ENCODE results near the gene RASAL2. TPM values are rescaled to one million over a fixed set of nuclear protein-coding genes. Genes with fewer than 3 reads are reported as not detected.
A peak's percentile ranks its signal among the peaks of the same experiment; 100 is the strongest.

Gene RASAL2
- total RNA-seq, 2 donors from 2014 or later: 0.02 to 0.11 TPM

DNA sequence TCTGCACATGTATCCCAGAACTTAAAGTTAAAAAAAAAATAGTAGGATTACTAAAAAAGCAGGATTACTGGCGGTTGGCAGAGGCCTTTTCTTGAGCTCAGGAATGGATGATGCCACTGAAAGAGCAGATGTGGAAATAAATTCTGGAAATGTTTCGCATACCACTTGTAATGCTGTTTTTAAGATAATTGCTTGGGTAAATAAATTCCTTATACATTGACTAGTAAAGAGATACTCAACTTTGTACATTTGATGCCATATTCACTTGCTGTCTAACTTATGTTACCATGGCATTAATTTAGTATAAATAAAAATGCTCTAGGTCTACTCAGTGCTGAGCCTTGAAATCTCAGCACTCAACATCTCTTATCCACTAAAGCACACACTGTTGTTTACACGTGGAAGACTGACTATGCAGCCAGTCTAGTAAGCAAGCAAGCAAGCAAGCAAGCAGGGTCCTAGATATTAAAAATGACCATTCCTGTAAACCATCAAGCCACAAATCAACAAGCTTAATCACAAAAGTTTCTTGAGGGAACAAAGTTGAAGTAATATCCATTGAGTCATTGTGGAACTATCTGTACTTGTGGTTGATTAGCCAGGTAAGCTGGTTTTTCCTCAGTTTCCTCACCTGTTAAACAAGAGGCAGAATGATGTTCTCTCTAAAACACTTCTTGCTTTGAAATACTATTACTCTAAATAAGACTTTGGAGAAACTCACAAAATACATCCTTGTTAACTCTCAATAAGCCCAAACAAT is 1.7 kb upstream of the RASAL2 start:
- no peak for ATAC-seq (replicated peaks)
- Mint-ChIP-seq H3K36me3 (ENCODE audit: low read depth) (no peaks in the 10 kb centered on the region), H3K27me3 (peaks cover 50% of the 10 kb centered on the region), H3K4me1 (peaks cover 5% of the 10 kb centered on the region), H3K27ac (no peak overlapping the region), H3K9me3 (peaks cover 7% of the 10 kb centered on the region), H3K4me3 (no peak overlapping the region)

DNA sequence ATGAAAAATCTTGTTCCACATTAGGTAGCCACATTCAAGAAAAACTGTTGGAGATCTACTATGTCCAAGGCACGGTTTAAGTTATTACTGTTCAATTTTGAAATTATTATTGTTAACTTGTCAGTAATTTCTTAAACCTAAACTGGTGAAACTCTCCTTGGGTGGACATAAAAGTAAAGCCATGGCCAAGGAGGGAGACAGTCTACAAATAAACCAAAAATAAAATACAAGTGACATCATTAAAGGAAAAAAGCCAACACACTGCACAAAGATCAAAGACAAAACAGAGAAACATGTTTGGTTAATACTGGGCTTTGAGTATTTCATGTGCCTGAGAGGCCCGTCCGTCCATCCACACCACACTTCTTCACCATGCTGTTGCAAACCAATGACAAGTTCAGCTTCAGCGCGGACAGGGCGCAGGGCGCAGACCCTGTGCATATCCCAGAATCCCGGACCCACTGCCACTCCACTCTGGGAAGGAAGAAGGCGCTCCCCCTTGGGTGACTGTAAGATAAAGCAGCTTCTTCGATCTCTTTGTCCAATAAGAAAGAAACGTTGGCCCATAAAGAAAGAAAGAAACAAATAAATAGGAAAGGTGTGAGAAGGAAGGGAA is 918 bp upstream of the RASAL2 start:
- peaks cover 5% of the 10 kb centered on the region for H3K4me1 Mint-ChIP-seq

DNA sequence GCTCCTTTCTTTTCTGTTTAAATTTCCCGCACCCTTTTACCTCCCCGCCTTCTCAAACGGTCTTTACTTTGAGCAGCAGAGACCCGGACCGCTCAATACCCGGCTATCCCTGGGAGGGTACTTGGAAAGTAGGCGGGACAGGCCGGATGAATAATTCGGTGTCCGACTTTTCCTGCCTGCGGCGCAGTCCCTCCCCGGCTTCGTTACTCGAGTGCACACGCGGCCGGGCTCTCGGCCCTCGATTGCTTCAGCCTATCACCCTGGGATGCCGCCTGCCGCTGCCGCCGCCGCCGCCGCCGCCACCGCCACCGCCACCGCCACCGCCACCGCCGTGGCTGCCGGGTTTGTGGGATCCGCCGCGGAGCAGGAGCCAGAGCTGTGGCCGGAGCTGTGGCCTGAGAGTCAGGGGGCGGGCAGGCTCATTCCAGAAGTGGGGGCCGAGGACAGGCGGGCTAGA is 382 bp upstream of the RASAL2 start:
- peak; percentile 37 for ATAC-seq (replicated peaks)
- Mint-ChIP-seq H3K4me1 (peaks cover 5% of the 10 kb centered on the region), H3K36me3 (ENCODE audit: low read depth) (no peaks in the 10 kb centered on the region), H3K27ac (no peak overlapping the region), H3K9me3 (peaks cover 3% of the 10 kb centered on the region), H3K4me3 (peak overlapping the region; percentile 47), H3K27me3 (peaks cover 56% of the 10 kb centered on the region)

More for the DNA sequence above, 918 bp upstream of the RASAL2 start:
- Mint-ChIP-seq H3K27me3 (peaks cover 56% of the 10 kb centered on the region), H3K9me3 (peaks cover 7% of the 10 kb centered on the region), H3K4me3 (peak overlapping the region; percentile 47), H3K27ac (no peak overlapping the region), H3K36me3 (ENCODE audit: low read depth) (no peaks in the 10 kb centered on the region)
- no peak for ATAC-seq (replicated peaks)

DNA sequence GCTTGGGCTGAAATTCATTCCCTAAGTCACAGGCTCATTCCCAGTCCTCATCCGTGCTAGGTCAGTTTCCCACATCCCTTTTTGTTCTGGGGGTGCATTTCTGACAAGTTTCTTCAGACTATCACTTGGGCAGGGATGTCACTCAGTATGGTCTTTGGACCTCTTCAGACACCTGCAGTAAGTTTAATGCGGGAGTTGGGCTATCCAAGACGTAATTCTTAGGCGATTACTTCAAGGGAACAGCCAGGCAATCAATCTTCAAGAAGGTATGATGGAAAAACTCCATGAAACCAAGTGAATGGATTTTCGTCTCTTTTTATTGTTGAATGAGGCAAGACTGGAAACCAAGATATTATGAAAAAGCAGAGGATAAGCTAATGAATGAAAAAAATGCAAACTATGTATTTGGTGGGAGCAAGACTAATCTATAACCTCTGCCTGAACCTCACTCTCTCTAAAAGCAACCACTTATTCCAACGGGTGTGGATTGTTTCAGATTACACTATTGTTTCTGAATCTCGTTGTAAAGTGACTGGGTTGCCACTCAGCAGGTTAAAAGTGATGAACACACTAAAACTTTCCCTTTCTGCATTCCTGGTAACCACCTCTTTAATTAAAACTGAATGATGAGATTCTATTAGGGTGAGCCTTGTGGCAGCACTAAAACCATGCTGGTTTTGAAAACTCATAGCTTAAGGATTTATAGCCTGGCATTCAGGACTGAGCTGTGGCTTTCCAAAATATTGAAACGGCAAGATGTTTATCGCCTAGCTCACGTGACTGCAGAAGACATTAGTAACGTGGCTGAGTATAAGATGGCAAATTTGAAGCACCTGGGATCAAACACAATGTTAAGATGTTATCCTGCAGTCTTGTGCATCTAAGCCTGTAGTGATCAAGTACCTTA is 1.1 kb downstream of the RASAL2 start:
- Mint-ChIP-seq H3K4me1 (peaks cover 5% of the 10 kb centered on the region), H3K36me3 (ENCODE audit: low read depth) (no peaks in the 10 kb centered on the region), H3K4me3 (no peak overlapping the region), H3K9me3 (no peaks in the 10 kb centered on the region), H3K27ac (no peak overlapping the region), H3K27me3 (peaks cover 53% of the 10 kb centered on the region)
- no peak for ATAC-seq (replicated peaks)

DNA sequence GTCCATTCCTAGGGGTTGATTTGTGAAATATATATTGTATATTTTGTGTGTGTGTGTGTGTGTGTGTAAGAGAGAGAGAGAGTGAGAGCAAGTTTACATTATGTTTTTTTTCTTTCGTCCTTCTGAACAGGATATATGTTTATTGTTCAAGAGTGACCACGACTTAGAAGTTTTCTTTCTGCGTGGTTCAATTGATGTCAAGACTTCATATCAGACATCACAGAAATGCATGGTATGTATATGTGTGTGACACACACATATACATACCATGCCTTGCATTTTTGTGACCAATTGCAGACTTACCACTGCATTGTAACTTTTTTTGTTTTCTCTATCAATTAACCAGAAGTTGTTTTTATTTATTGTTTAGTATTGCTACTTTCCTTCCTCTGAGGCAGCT is 2.5 kb downstream of the RASAL2 start:
- H3K36me3 Mint-ChIP-seq (ENCODE audit: low read depth): no peaks in the 10 kb centered on the region
- peaks cover 44% of the 10 kb centered on the region for H3K27me3 Mint-ChIP-seq
- no peak overlapping the region for H3K4me3 Mint-ChIP-seq
- peaks cover 5% of the 10 kb centered on the region for H3K4me1 Mint-ChIP-seq
- no peaks in the 10 kb centered on the region for H3K9me3 Mint-ChIP-seq
- no peak overlapping the region for H3K27ac Mint-ChIP-seq
- ATAC-seq (replicated peaks): no peak

DNA sequence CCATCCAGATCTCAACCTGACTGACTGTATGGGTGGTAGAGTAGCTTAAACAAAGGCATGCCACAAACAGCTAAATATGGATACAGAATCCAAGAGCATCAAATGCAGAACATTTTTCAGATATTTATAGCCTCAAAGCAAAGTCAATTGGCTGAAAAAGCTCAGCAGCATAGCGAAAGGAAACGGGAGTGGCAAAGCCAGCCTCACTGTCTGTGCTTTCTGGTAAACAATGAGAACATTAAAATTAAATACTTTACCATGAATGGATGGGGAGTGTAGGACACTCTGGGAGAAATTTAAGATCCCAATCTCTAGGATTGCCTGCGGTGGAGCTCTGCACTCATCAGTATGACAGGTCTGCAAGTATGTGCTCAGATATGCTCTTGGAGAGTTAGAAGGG is 4.4 kb downstream of the RASAL2 start:
- no peak for ATAC-seq (replicated peaks)
- Mint-ChIP-seq H3K36me3 (ENCODE audit: low read depth) (no peaks in the 10 kb centered on the region), H3K4me3 (no peak overlapping the region), H3K27ac (no peak overlapping the region), H3K4me1 (no peaks in the 10 kb centered on the region), H3K27me3 (peaks cover 33% of the 10 kb centered on the region), H3K9me3 (no peaks in the 10 kb centered on the region)

DNA sequence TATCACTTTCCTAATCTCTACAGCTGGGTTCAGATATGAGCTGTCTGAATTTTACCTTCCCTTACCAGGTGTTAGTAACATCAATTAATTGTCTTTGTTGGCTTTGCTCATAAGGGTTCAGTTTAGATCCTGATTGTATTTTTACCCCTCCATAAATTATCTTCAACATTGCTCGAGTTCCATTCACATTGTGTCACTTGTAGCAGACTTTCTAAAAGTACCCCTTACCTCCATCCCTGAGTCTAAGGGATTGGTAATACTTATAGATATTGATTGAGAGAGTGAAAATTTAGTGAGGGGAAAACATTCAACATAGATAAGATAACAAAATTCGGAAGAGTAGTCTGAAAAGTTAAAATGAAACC is 7.3 kb downstream of the RASAL2 start:
- Mint-ChIP-seq H3K27ac (no peak overlapping the region), H3K4me1 (no peaks in the 10 kb centered on the region), H3K27me3 (peaks cover 14% of the 10 kb centered on the region), H3K4me3 (no peak overlapping the region), H3K36me3 (ENCODE audit: low read depth) (no peaks in the 10 kb centered on the region), H3K9me3 (no peaks in the 10 kb centered on the region)
- ATAC-seq (replicated peaks): no peak

DNA sequence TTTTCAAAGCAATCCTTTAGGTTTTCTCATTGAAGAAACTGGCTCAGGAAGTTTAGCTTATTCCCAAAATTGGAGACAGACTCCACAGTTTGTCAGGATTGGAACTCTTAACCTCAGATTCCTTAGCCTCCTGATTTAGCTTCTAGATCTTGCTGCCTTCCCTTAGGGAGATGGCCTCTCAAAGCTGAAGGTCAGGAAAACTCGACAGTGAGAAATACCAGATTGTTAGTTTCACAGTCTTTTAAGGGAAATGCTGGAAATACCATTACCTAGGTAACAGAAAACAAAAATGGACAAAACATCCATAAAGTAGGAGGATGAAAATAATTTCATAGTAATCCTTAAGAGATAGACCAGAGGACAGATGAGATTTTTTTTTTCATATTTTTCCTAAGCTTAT is 7.8 kb downstream of the RASAL2 start:
- ATAC-seq (replicated peaks): no peak
- Mint-ChIP-seq H3K27me3 (peaks cover 12% of the 10 kb centered on the region), H3K9me3 (no peaks in the 10 kb centered on the region), H3K4me3 (no peak overlapping the region), H3K4me1 (no peaks in the 10 kb centered on the region), H3K36me3 (ENCODE audit: low read depth) (no peaks in the 10 kb centered on the region), H3K27ac (no peak overlapping the region)

DNA sequence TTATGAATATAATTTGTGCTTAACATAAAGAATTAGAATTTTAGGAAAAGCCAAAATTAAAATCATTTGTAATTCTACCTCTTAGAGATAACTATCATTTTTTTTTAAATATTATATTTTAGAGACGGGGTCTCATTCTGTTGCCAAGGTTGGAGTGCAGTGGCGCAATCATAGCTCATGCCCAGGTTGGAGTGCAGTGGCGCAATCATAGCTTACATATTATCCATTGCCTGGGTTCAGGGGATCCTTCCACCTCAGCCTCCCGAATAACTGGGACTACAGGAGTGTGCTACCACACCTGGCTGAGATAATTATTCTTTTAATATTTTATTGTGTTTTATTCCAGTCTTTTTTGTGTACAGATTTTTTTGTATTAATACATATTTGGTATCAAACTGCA is 8.3 kb downstream of the RASAL2 start:
- Mint-ChIP-seq H3K4me1 (no peaks in the 10 kb centered on the region), H3K27me3 (peaks cover 10% of the 10 kb centered on the region), H3K4me3 (no peak overlapping the region), H3K36me3 (ENCODE audit: low read depth) (no peaks in the 10 kb centered on the region), H3K9me3 (no peaks in the 10 kb centered on the region), H3K27ac (no peak overlapping the region)
- no peak for ATAC-seq (replicated peaks)

DNA sequence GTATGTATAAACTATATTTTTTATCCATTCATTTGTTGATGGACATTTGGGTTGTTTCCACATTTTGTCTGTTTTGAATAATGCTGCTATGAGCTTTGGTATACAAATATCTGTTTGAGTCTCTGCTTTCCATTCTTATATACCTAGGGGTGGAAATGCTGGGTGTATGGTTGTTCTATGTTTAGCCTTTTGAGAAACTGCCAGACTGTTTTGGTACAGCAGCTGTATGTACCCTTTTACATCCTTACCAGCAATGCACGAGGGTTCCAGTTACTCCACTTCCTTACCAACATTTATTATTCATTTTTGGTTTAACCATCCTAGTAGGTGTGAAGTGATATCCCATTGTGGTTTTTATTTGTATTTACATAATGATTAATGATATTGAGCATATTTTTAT is 13.9 kb downstream of the RASAL2 start:
- no peak for ATAC-seq (replicated peaks)
- Mint-ChIP-seq H3K4me1 (no peaks in the 10 kb centered on the region), H3K36me3 (ENCODE audit: low read depth) (no peaks in the 10 kb centered on the region), H3K4me3 (no peak overlapping the region), H3K27ac (no peak overlapping the region), H3K27me3 (no peaks in the 10 kb centered on the region), H3K9me3 (no peaks in the 10 kb centered on the region)

DNA sequence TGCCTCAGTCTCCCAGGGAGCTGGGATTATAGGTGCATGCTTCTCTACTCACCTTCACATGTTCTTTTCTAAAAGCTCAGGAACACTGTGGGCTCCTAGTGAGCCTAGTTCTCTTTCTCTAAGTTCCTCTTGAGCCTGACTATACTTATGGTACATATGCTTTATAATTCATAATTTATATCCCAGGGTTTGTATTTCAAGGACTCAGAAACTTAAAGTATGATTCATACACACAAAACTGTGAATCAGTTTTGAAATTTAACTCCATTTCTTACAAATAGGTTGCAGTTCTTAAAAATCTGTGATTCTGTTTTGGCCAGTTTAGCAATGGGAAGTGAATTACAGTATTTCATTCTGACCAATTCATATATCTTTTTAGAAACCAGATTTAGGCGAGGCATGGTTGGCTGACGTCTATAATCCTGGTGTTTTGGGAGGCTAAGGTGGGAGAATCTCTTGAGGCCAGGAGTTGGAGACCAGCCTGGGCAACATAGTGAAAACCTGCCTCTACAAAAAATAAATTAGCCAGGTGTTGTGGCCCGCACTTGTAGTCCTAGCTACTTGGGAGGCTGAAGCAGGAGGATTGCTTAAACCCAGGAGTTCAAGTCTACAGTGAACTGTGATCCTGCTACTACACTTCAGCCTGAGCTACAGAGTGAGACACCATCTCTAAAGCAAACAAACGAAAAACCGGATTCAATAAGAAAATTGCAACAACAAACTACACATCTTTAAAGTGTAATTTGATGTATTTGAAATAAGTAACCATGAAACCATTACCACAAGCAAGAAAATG is 15.6 kb downstream of the RASAL2 start:
- H3K4me3 Mint-ChIP-seq: no peak overlapping the region
- no peaks in the 10 kb centered on the region for H3K4me1 Mint-ChIP-seq
- no peaks in the 10 kb centered on the region for H3K9me3 Mint-ChIP-seq
- H3K27ac Mint-ChIP-seq: no peak overlapping the region
- no peak for ATAC-seq (replicated peaks)
- no peaks in the 10 kb centered on the region for H3K27me3 Mint-ChIP-seq
- no peaks in the 10 kb centered on the region for H3K36me3 Mint-ChIP-seq (ENCODE audit: low read depth)

DNA sequence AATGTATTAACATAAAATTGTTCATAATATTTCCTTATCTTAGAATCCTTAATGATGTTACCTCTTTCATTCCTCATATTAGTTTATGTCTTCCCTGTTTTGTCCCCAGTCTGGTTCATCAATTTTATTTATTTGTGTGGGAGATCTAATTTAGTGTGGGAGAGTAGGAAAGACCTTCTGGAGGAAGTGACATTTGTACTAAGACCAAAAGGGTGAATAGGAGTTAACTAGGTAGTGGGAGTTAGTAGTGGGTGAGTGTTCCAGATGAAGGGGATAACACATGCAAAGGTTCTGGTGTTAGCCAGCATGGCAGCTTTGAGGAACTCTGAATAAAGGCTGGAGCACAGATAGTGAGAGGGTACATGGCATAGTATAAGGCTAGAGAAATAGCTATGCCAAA is 21.4 kb downstream of the RASAL2 start:
- ATAC-seq (replicated peaks): no peak
- no peaks in the 10 kb centered on the region for H3K9me3 Mint-ChIP-seq

DNA sequence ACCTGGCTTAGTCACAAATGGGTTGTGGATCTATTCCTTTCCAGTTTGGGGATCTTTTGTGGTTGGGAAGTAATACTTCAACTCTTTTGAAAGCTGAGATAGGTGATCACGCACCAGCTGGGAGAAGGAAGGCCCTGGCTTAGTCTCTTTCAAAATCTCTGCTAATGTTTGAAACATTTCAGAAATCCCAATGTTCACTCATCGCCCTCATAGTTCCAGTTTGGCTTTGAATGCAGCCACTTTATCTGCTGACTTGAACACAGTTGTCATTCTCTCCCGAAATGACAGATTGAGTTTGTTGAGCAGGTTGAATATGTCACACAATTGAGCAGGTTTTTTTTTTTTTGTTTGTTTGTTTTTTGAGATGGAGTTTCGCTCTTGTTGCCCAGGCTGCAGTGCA is 24.6 kb downstream of the RASAL2 start:
- ATAC-seq (replicated peaks): no peak
- Mint-ChIP-seq H3K4me3 (no peak overlapping the region), H3K27ac (no peak overlapping the region), H3K36me3 (ENCODE audit: low read depth) (no peaks in the 10 kb centered on the region), H3K9me3 (no peaks in the 10 kb centered on the region), H3K4me1 (no peaks in the 10 kb centered on the region), H3K27me3 (no peaks in the 10 kb centered on the region)

More for the DNA sequence above, 21.4 kb downstream of the RASAL2 start:
- Mint-ChIP-seq H3K4me1 (no peaks in the 10 kb centered on the region), H3K27me3 (no peaks in the 10 kb centered on the region), H3K4me3 (no peak overlapping the region), H3K27ac (no peak overlapping the region), H3K36me3 (ENCODE audit: low read depth) (no peaks in the 10 kb centered on the region)

DNA sequence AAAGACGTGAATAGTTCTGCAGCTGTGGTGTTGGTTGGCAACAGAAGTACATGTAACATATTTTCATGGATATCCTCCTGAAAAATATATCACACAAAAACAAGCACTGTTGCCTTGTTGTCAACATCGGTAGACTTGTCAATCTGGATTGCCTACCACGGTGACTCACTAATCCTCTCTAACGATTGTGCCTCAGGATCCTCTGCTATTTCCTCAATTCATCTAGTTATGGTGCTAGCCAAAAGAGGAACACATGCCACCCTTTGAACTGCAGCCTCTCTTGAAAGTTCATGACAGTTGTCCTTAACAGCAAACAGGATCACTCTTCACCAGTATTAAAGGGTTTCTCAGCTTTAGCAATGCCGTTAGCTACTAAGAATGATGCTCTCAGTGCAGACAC is 25.7 kb downstream of the RASAL2 start:
- Mint-ChIP-seq H3K4me1 (no peaks in the 10 kb centered on the region), H3K4me3 (no peak overlapping the region), H3K27ac (no peak overlapping the region), H3K27me3 (no peaks in the 10 kb centered on the region), H3K36me3 (ENCODE audit: low read depth) (no peaks in the 10 kb centered on the region), H3K9me3 (no peaks in the 10 kb centered on the region)
- no peak for ATAC-seq (replicated peaks)
